NCI-H1105 (cell line): Measurements from ENCODE around the gene SEC63.
"Not testable (repeated sequence)": the region's sequence is repeated elsewhere in the genome, so short reads cannot be mapped to it uniquely, and the experiment has no call there.

Source experiments
- DNase-seq: peaks from one replicate; lab custom pipeline; 2025; lab: John Stamatoyannopoulos, UW

The SEC63 gene

GRCh38 chr6:107928984-107929383, 29.0 kb downstream of the SEC63 start:
- DNase-seq = no peak

- not testable (repeated sequence) for DNase-seq
Measured at GRCh38 chr6:107926697-107927544, 31.1 kb downstream of the SEC63 start.

- DNase-seq = no peak
Measured at GRCh38 chr6:107917451-107918375, 40.3 kb downstream of the SEC63 start.

GRCh38 chr6:107916961-107917360, 41.0 kb downstream of the SEC63 start:
- DNase-seq = not testable (repeated sequence)

DNA sequence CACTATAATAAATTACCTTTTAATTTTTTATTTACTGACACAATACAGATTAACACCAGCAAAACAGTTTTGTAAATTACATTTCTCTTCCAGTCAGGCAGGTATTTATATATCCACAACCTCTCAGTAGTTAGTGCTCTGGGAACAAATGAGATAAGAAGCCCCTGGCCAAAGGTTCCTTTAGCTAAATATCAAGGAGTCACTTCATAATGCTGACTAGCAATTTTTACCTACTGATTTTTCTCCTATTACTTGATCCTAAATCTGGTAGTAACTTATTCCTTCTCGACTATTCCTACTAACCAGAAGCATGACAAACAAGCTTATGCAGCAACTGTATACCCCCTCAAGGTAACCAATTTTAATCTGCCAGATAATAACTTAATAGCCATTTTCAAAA, 46.3 kb downstream of the SEC63 start:
- DNase-seq = no peak

DNA sequence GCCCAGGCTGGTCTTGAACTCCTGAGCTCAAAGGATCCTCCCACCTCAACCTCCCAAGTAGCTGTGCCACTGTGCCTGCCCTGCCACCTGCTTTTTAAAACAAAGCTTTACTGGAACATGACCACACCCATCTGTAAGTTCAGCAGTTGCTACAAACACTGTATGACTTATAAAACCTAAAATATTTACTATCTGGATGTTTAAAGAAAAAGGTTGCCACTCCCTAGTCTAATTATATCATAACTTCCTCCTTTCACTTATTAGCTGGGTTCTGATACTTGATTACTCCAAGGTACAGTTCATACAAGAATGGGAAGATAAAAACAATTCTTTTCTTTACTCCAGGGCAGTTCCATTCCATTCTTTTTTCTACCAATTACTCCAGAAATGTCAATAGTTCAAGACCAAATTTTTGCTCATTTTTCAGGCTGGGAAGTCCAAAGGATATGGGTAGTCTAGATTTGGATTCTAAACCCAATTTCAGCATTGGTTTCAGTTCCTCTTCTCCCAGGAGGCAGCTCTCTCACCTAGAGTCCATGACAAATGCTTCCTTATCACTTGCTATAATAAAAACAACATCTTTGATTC, 63.1 kb downstream of the SEC63 start:
- DNase-seq = no peak

DNA sequence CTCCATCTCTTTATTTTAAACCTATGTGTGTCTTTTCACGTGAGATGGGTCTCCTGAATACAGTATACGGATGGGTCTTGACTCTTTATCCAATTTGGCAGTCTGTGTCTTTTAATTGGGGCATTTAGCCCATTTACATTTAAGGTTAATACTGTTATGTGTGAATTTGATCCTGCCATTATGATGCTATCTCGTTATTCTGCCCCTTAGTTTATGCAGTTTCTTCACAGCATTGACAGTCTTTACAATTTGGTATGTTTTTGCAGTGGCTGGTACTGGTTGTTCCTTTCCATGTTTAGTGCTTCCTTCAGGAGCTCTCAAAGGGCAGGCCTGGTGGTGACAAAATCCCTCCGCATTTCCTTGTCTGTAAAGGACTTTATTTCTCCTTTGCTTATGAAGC, 67.6 kb downstream of the SEC63 start:
- DNase-seq = not testable (repeated sequence)

- not testable (repeated sequence) for DNase-seq
Measured at GRCh38 chr6:107885950-107886349, 72.1 kb downstream of the SEC63 start.

GRCh38 chr6:107879941-107880340, 78.1 kb downstream of the SEC63 start:
- no peak for DNase-seq

GRCh38 chr6:107877968-107878367, 80.0 kb downstream of the SEC63 start:
- no peak for DNase-seq

DNA sequence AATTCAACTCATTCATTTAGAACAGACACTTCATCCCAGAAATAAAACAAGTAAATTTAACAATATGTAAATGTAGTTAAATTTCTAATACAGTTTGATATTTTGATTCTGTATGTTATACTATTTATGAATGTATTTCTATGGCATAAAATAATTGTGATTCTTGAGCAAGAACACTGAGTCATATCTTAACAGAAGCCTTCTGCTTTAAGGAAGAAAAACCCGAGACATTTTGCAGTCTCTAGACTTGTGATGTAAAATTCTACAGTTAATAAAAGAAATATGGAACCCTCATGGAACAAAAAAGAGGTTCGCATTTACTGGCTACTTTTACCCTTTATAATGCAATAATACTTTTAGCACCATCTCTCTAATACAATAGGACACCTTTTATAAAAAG, 86.0 kb downstream of the SEC63 start:
- no peak for DNase-seq

DNA sequence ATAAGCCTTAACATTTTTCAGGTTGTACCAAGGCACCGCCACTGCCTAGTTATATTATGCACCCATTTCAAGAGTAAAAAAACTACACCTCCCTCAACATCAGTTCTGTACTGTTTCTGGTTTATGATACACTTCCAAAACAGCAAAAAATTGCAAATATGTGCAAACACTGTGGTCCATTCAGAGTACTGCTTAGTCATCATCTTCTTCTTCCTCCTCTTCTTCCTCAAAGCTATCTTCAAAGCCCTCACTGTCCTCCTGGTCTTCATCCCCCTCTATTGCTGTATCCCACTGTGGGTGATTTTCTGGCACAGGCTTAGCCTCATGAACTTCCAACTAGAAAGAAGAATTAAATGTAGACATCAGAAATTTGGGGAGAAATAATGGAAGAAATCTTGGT, 86.5 kb downstream of the SEC63 start:
- not testable (repeated sequence) for DNase-seq

DNA sequence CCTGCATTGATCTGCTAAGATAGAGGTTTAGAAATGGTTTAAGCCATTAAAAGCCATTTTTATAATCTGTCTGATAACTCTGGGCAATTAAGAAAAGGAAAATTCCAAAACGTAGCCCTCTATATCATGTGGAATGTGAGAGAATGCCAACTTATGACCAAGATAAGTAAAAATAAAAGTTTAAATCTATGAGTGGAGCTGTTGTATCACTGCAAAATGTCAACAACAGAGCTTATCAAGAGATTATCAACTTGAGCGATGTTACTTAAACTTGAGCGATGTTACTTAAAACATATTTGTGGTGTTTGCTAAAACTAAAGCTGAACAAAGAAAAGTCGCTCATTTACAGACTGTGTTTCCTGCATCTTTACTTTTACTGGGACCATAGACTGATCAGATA, 87.0 kb downstream of the SEC63 start:
- DNase-seq = no peak

DNA sequence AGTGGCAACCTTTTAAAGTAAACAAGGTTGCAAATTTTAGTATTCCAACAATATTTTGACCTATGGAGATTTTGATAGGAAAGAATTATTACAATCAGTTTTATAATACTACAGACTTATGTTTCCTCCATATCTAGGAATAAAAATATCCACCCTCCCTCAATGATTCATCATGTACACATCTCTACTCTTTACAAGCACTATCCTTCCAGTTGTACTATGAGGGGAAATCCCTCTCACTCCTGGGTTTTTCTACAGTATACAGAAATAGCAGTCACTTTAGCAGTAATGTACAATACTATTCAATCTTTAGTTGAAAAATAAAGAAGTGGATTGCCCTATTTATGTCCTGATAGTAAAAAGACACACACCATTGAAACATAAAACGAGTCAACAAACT, 87.6 kb downstream of the SEC63 start:
- DNase-seq = no peak

DNA sequence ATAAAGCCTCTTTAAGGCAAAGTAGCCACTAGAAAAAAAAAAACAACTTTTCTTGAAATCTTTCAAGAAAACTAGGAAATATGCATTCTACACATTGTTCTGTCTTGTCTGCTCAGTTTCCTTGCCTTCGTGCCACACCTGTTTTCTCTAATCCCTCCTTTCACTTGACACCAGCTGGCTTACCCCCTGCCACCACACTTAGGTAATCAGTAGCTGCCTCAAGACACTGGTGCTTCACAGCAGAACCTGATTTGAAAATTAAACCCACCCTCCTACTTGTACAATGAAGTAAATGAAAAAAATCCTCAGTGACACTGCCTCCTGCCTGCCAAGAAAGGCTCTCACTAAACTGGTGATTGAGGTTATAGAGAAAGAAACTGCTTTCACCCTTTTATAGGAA, 88.1 kb downstream of the SEC63 start:
- no peak for DNase-seq

GRCh38 chr6:107868867-107869611, 89.0 kb downstream of the SEC63 start:
- no peak for DNase-seq

DNA sequence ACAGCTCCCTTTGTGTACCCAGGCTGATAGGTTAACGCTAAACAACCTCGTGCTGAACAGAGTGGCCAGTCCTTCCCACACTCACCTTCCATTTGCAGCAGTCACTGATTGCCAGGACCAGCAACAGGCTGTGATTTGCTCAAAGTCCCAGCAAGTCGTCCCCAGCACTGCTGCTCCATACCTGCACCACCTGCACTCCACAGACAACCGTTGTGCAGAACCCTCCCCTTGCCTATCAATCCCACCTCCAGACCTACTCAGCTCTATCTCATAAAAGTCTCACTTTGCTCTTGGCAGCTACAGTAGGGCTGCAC, 90.7 kb downstream of the SEC63 start:
- no peak for DNase-seq

DNA sequence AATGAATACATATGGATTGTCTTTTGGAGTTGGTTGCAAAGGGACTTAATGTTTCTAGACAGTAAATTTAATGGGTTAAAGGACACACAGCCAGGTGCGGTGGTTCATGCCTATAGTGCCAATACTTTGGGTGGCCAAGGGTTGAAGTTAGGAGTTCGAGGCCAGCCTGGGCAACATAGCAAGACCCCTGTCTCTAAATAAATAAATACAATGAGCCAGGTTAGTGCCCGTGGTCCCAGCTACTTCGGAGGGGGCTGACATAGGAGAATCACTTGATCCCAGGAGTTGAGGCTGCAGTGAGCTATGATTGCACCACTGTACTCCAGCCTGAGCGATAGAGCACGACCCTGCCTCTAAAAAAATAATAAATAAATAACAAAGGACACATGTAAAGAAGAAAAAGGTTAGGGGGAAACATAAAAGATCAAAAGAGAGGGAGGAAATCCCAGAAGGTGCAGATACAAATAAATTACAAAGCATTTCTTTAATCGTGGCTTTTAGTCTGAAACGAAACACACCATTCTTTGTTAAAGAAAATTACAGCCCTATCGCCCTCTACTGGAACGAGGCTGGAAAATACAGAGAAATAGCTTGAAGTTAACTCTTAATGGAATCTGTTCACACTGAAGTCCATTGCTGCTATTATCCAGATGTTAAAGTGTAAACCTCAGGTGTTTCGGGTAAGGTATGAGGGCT, 91.3 kb downstream of the SEC63 start:
- DNase-seq = peak; percentile 23

- no peak for DNase-seq
Measured at GRCh38 chr6:107864226-107865127, 93.5 kb downstream of the SEC63 start.

DNA sequence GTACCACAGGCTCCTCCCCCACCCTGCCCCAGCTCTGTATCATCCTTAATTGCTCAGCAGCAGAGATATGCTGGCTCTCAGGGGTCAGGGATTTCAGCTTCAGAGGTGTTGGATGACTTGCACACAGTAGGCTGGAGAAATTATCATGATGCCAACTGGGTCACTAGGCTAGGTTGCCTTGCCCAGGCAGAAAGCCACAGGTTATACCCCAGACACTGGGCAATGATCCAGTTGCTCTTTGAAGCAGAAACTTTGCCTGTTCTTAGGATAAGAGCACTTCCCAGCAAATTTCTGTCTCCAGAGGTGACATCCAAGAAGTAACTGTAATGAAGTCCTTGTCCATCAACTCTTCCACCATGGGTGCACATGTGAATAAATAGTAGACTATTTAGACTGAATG, 95.6 kb downstream of the SEC63 start:
- no peak for DNase-seq
